ENCODE results near the gene DEPDC4.
"Not testable (repeated sequence)": the region's sequence is repeated elsewhere in the genome, so short reads cannot be mapped to it uniquely, and the experiment has no call there.

DEPDC4 gene

GRCh38 chr12:100303831-100304230, 37.0 kb upstream of the DEPDC4 start:
- no peak for DNase-seq
- TF ChIP-seq EZH2phosphoT487 (IDR thresholded peaks at IDR 0.05; ENCODE audit: low read length): no peak
- no peak for TF ChIP-seq EZH2 (optimal IDR thresholded peaks at IDR 0.05; ENCODE audit: low read depth, low read length)
- TF ChIP-seq CTCF (IDR thresholded peaks at IDR 0.05; ENCODE audit: low read length): no peak
- no peaks in the 10 kb centered on the region for H3K9me3 ChIP-seq (replicated peaks; ENCODE audit: insufficient read depth, low read length)
- no peaks in the 10 kb centered on the region for H3F3A ChIP-seq (ENCODE audit: insufficient read depth, low read length)
- H3K27me3 ChIP-seq (replicated peaks; ENCODE audit: insufficient read depth, low read length): no peaks in the 10 kb centered on the region
- H3K4me1 ChIP-seq (ENCODE audit: low read length): 0 out of 2 replicates have a peak, but pooled peaks cover 2% of the 10 kb centered on the region
- no peak overlapping the region for H3K4me2 ChIP-seq (ENCODE audit: low read depth, low read length)
- no peaks in the 10 kb centered on the region for H3K9me2 ChIP-seq (replicated peaks; ENCODE audit: insufficient read depth, low read length)
- H3K4me3 ChIP-seq (ENCODE audit: low read length): no peak overlapping the region
- H3K36me3 ChIP-seq (replicated peaks; ENCODE audit: insufficient read depth, low read length): no peaks in the 10 kb centered on the region
- H2AFZ ChIP-seq (ENCODE audit: low read length): no peak overlapping the region
- no peak overlapping the region for H3K27ac ChIP-seq (ENCODE audit: low read length)
- H3K9ac ChIP-seq (ENCODE audit: low read length): no peak overlapping the region
- H4K20me1 ChIP-seq (ENCODE audit: insufficient read depth, low read length): no peaks in the 10 kb centered on the region
- no peaks in the 10 kb centered on the region for H3K79me2 ChIP-seq (ENCODE audit: low read length)

GRCh38 chr12:100302081-100302480, 35.2 kb upstream of the DEPDC4 start:
- Histone ChIP-seq H3K27me3 (replicated peaks; ENCODE audit: insufficient read depth, low read length) (no peaks in the 10 kb centered on the region), H3K27ac (ENCODE audit: low read length) (no peak overlapping the region), H4K20me1 (ENCODE audit: insufficient read depth, low read length) (no peaks in the 10 kb centered on the region), H3K9me3 (replicated peaks; ENCODE audit: insufficient read depth, low read length) (no peaks in the 10 kb centered on the region), H3K36me3 (replicated peaks; ENCODE audit: insufficient read depth, low read length) (no peaks in the 10 kb centered on the region), H3K4me3 (ENCODE audit: low read length) (no peak overlapping the region), H3K4me2 (ENCODE audit: low read depth, low read length) (no peak overlapping the region), H3K79me2 (ENCODE audit: low read length) (no peaks in the 10 kb centered on the region), H3F3A (ENCODE audit: insufficient read depth, low read length) (no peaks in the 10 kb centered on the region), H3K9ac (ENCODE audit: low read length) (no peak overlapping the region), H3K4me1 (ENCODE audit: low read length) (no peaks in the 10 kb centered on the region), H2AFZ (ENCODE audit: low read length) (no peak overlapping the region), H3K9me2 (replicated peaks; ENCODE audit: insufficient read depth, low read length) (no peaks in the 10 kb centered on the region)
- no peak for TF ChIP-seq EZH2 (optimal IDR thresholded peaks at IDR 0.05; ENCODE audit: low read depth, low read length)
- TF ChIP-seq EZH2phosphoT487 (IDR thresholded peaks at IDR 0.05; ENCODE audit: low read length): no peak
- no peak for TF ChIP-seq CTCF (IDR thresholded peaks at IDR 0.05; ENCODE audit: low read length)
- no peak for DNase-seq

- H3K9me2 ChIP-seq (replicated peaks; ENCODE audit: insufficient read depth, low read length): no peaks in the 10 kb centered on the region
- H3K36me3 ChIP-seq (replicated peaks; ENCODE audit: insufficient read depth, low read length): no peaks in the 10 kb centered on the region
- H3K4me3 ChIP-seq (ENCODE audit: low read length): no peak overlapping the region
- no peaks in the 10 kb centered on the region for H3K9me3 ChIP-seq (replicated peaks; ENCODE audit: insufficient read depth, low read length)
- H3K27me3 ChIP-seq (replicated peaks; ENCODE audit: insufficient read depth, low read length): no peaks in the 10 kb centered on the region
- H2AFZ ChIP-seq (ENCODE audit: low read length): no peak overlapping the region
- no peak overlapping the region for H3K4me2 ChIP-seq (ENCODE audit: low read depth, low read length)
- H3K27ac ChIP-seq (ENCODE audit: low read length): no peak overlapping the region
- H3F3A ChIP-seq (ENCODE audit: insufficient read depth, low read length): no peaks in the 10 kb centered on the region
- H3K79me2 ChIP-seq (ENCODE audit: low read length): no peaks in the 10 kb centered on the region
- TF ChIP-seq CTCF (IDR thresholded peaks at IDR 0.05; ENCODE audit: low read length) (no peak), EZH2phosphoT487 (IDR thresholded peaks at IDR 0.05; ENCODE audit: low read length) (no peak), EZH2 (optimal IDR thresholded peaks at IDR 0.05; ENCODE audit: low read depth, low read length) (no peak)
- H3K4me1 ChIP-seq (ENCODE audit: low read length): no peaks in the 10 kb centered on the region
- H3K9ac ChIP-seq (ENCODE audit: low read length): no peak overlapping the region
- no peak for DNase-seq
- no peaks in the 10 kb centered on the region for H4K20me1 ChIP-seq (ENCODE audit: insufficient read depth, low read length)
Observed at GRCh38 chr12:100295764-100296555, 29.1 kb upstream of the DEPDC4 start.

GRCh38 chr12:100294366-100294765, 27.5 kb upstream of the DEPDC4 start:
- not testable (repeated sequence) for H3K9ac ChIP-seq (ENCODE audit: low read length); DNase-seq; H3K36me3 ChIP-seq (replicated peaks; ENCODE audit: insufficient read depth, low read length)

More at GRCh38 chr12:100294366-100294765, 27.5 kb upstream of the DEPDC4 start:
- not testable (repeated sequence) for H3K27ac ChIP-seq (ENCODE audit: low read length); H3K79me2 ChIP-seq (ENCODE audit: low read length); H3K4me2 ChIP-seq (ENCODE audit: low read depth, low read length); H3K9me2 ChIP-seq (replicated peaks; ENCODE audit: insufficient read depth, low read length); H3K27me3 ChIP-seq (replicated peaks; ENCODE audit: insufficient read depth, low read length); H3K4me3 ChIP-seq (ENCODE audit: low read length); H4K20me1 ChIP-seq (ENCODE audit: insufficient read depth, low read length); H2AFZ ChIP-seq (ENCODE audit: low read length); H3K9me3 ChIP-seq (replicated peaks; ENCODE audit: insufficient read depth, low read length); H3F3A ChIP-seq (ENCODE audit: insufficient read depth, low read length); H3K4me1 ChIP-seq (ENCODE audit: low read length)

Data from MM.1S (cell line).